GM10847 (cell line): ENCODE data around the gene SLC12A7.

ENCODE experiments used
- POLR2A ChIP-seq: IDR thresholded peaks from 2 replicates; pipeline ENCODE4 v1.6.1; 2011; ENCODE audit not compliant: insufficient read length; ENCODE audit errors: extremely low read depth

The SLC12A7 gene

DNA sequence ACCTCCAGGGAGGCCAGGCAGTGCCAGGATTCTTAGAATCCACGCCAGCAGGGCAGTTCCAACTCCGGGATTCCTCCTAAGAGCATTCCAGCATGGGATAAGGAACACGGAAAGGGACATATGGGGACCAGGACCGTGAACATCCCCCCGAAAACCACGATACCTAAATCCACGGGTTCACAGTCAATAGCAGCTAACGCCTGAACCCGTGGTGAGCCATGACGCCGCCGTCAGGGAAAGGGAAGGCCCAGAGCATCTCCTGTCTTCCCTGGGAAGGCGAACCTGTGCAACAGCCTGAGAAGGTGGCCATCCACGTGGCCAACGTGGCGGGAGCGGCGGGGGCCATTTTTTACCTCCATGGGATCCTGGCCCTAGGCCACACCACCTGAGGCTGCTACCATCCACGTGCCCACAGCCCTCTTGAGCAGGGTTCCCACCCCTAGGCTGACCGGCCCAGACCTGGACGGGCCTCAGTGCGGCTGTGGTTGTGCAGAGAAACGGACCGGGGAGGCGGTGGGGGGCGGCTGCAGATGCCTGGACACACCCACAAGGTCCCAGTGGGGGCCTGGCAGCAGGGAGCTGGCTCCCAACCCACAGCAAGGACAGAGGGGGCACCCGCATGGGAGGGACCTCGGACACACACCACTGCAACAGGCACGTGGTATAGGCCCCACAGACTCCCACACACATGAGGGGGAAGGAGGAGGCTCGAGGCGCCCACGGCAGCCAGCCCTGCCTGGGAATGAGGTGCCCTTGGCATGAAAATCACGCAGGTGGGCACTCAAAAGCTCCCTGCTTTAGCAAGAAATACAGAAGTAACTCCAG lies 42.8 kb downstream of the SLC12A7 start:
- TF ChIP-seq POLR2A: no peak

DNA sequence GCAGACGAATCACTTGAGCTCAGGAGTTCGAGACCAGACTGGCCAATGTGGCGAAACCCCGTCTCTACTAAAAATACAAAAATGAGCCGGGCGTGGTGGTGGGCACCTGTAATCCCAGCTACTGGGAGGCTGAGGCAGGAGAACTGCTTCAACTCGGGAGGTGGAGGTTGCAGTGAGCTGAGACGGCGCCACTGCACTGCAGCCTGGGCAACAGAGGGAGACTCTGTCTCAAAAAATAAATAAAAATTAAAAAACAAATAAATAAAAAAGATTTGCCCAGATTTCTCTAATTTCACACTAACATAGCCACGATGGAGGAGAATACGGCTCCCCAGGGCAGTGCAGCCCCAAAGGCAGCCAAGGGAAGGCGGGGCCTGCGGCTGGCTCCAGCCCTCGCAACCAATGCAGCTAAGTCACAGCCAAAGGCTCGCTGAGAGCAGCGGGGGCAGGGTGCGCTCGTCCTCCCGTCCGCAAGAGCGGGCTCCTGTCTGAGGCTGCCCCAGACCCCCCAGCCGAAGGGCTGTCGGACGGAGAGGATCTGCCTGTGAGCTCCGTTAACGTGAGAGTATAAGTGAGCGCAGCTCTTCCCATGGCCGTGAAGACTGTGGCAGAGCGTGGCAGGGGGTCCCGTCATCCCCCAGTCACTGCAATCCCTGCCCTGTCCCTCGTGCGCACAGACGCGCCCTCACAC lies 43.5 kb downstream of the SLC12A7 start:
- TF ChIP-seq POLR2A: no peak

DNA sequence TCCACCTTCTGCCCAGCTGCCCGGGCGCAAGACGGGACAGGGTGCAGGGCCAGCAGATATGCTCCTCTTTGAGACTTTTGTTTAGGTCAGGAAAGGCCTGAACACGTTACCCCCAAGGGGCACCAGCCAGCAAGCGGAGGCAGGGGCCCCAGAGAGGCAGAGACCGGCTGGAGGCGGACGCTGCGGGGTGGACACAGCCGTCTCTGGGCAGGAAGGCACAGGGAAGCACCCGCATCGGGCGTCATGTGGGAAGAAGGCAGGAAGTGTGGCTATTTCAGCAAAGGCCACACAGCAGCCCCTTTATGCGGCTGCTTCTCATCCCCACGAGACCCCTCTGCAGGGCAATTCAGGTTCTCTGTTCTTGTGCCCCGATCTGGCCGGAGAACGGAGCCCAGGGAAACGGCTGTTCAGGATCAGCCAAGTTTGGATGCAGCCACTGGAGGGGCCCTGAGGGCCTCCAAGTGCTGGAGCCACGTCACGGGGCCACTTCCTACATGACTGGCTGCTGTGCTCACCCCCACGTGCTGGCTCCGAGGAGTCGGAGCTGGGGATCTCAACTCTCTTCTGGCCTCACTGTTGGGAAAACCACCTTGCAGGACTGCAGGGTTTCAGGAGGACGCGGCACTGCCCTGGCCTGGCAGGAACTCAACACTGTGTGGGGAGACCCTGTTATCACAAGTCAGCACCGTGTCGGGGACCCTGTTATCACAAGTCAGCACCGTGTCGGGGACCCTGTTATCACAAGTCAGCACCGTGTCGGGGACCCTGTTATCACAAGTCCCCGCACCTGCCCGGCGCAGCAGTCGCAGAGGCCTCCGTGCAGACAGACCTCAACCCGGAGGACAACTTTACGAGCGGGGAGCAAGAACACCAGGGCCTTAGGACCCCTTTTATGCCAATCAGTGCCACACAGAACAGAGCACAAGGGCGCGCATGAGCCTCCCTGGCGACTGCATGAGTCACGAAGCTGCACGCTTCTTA lies 44.4 kb downstream of the SLC12A7 start:
- TF ChIP-seq POLR2A: no peak

DNA sequence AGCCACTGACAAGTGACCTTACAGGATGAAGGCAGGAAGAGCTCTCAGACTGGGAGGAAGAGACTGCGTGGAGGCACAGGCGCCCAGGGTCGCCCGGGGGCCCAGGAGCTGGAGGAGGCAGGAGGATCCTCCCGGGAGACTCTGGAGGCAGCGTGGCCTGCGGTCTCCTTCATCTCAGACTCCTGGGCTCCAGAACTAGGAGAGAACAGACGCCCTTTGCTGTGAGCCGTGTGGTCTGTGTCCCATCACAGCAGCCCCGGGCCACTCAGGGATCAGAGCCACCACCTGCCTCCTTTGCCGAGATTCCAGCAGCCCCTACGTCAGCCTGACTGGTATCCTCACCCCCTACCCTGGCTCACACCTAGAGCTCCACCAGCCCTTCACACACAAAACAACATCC lies 45.2 kb downstream of the SLC12A7 start:
- TF ChIP-seq POLR2A: no peak

DNA sequence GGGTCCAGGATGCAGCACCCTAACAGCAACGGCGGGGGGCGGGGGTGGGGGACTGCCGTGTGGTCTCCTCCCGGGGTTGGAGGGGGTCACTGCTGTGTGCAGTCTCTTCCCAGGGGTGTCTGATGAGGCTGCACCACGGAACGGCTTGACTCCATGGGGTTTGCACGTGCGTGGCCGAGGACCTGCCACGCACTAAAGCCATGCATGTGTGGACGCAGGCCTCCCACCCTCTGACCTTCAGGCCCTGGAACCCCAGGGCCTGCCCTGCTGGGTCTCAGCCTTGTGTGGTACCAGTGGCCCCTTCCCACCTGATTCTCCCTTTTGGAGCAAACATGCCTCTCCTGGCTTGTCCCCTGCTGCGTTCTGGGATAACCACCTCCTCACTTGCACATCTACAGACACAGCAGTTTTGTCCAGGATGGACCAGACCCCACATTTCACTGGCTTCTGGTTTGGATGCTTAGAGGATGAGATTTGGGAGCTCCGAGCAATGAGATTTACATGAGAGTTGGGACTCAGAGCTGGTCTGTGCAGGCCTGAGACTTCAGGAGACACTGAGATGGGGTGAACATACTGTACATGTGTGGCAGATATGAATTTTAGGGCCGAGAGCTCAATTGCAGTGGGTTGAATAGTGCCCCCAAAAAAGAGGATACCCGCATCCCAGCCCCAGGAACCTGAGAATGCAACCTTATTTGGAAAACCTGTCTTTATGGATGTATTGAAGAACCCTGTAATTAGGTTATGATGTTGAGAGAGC lies 45.8 kb downstream of the SLC12A7 start:
- no peak for TF ChIP-seq POLR2A

DNA sequence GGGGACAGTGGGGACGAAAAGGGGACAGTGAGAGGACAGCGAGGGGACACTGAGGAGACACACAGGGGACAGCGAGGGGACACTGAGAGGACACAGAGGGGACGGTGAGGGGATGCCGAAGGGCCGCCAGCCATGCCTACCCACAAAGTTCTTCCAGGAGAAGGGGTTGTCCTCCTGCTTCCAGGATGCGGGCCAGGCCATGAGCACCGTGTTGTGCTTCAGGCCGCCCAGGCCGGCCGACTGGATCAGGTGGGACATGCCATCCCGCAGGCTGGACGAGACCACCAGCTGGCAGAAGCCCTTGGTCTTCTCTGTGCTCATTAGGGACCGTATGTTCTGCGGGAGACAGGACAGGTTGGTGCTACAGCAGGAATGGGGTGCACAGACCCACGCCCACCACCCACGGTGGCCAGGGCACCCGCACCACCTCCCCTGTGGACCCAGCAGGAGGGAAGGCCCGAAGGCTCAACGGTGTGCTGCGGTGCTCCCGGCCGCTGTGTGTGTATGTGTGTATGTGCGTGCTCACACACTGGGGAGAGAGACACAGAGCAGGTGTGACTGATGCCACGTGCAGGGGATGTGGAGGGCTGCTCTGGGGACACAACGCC lies 46.6 kb downstream of the SLC12A7 start:
- TF ChIP-seq POLR2A: no peak

DNA sequence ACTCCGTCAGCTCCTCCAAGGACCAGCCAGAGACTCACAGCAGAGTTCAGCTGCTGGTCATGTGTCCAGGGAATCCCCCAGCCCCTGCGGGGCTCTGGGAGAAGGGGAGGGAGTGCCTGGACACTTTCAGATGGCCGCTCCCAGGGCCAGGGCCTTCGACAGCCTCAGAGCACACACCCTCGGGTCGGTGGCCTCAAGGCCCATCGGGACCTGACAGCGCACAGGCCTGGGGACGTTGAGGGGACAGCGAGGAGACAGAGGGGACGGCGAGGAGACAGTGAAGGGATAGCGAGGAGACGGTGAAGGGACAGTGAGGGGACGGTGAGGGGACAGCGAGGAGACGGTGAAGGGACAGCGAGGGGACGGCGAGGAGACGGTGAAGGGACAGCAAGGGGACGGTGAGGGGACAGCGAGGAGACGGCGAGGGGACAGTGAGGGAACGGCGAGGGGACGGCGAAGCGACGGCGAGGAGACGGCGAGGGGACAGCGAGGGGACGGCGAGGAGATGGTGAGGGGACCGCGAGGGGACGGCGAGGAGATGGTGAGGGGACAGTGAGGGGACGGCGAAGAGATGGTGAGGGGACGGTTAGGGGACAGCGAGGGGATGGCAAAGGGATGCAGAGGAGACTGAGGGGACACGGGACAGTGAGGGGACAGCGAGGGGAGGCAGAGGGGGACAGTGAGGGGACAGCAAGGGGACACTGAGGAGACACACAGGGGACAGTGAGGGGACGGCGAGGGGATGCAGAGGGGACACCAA lies 47.3 kb downstream of the SLC12A7 start:
- no peak for TF ChIP-seq POLR2A

DNA sequence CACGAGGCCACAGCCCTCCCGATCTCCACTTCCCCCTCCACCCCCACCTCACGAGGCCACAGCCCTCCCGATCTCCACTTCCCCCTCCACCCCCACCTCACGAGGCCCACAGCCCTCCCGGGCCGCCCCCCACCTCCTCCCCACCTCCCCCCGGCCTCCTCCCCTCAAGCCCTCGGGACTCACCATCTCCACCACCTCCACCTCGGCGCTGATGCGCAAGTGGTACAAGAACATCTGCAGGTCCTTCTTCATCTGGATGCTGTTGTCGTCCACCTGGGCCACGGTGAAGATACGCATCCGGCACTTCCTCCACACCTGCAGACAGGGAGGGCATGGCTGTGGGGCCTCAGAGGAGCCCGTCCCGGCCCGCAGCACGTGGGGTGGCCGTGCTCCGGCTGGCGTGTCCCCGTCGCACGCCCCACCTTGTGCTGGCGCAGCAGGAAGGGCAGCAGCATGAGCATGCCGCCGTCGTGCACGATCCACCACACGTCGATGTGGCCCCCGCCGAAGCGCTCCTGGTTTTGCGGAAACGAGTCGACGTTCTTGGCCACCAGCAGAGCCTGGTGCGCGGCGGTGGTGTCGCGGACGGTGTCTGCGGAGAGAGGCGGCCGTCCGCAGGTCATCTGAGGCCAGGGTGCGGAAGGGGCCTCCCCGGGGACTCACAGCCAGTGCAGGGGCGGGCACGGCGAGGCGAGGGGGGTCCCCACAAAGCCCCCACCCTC lies 48.0 kb downstream of the SLC12A7 start:
- TF ChIP-seq POLR2A: no peak

DNA sequence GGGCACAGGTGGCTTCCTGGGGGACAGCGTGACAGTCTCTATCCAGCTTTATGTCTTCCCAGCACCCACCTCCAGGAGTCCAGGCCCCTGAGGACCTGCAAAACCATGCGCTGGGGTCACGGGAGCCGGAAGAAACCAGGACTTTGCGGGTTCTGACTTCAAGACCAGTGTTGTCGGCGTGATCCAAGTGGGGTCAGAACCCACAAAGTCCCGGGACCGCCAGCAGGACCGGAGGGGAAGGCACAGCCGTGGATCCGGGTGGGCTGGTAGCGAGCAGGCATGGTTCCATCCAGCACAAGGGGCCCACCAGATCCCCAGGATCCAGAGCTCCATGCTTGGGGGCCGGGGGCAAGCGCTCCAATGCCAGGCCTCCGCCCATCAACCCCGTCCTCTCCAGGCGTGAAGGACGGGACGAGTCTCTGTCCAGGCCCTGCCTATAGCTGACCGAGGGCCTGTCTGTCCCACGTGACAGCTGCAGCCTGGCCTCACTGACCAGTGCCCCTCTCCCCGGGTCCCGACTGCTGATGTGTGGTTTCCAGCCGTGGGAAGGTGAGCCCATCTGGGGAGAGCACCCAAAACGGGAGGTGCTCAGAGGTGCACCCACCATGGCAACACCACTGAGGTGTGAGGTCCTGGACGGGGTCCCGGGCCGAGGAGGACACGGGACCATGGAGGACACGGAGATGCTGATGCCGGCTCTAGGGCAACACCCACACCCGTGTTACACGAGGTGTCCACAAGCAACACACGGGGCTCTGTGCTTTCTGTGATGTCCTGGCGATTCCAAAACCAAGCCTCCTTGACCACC lies 48.9 kb downstream of the SLC12A7 start:
- no peak for TF ChIP-seq POLR2A

DNA sequence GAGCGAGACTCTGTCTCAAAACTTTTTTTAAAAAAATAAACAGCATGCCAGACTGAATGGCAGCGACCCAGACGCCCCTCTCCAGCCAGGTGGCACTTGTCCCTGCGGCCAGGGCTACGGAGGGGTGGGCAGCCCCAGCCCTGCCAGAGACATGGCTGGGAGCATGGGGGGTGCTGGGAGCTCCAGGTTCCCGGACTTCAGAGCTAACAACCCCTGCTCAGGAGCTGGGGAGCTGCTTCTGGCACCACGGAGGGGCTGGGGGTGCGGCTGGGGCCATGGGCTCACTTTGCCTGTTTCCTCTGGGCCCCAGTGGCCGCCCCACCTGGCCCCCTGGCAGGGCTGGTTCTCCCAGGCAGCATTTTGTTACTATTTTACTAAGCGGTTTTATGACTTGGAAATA lies 49.9 kb downstream of the SLC12A7 start:
- no peak for TF ChIP-seq POLR2A

DNA sequence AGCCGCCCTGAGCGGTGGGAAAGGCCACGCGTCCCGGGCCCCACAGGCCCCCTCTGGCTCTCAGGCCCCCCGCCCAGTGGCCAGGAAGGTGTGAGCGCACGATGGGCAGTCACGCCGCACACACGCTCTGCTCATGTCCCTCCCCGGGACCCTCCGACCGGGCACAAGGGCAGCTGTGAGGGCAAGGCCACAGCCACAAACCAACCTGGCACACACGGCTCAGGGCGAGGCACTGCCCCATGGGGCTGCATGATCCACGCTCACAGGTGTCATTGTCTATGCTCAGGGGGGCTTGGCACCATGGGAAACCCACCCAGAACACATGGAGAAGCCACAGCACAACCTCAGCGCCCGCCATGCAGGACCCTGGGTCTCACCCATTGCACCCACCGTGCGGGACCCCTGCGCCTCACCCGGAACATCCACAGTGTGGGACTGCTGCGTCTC lies 51.3 kb downstream of the SLC12A7 start:
- no peak for TF ChIP-seq POLR2A

DNA sequence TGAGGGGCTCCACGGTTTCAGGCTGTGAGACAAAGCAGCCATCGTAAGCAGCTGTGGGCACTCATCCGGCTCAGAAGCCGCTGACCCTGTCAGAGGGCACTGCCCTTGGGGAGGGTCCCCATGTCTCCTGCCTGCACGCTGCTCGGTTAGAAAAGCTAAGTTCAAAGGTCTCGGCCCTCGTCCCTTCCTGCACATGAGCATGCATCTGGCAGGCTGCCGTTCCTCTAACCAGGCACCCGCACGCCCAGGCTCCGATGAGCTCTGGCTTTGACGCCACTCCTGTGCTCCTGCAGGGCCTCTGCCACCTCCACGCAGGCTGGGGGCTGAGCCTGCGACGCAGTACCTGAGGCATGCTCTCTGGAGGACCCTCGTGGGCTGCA lies 52.0 kb downstream of the SLC12A7 start:
- no peak for TF ChIP-seq POLR2A
